Measurements from ENCODE around the gene ZNF101.

The ZNF101 gene
- 50.8 to 260 (median 107) reads per million in 9 experiments for total RNA-seq

- Mint-ChIP-seq H3K36me3 (ENCODE audit: insufficient read depth) (peaks cover 73% of the 10 kb centered on the region), H3K27ac (peak within 1 kb of the TSS; percentile 84 to 95), H3K27me3 (no peaks in the 10 kb centered on the region), H3K4me1 (ENCODE audit: low read depth in 2 of 2) (peaks cover 25 to 41% of the 10 kb centered on the region in 2 donors), H3K4me3 (peak within 1 kb of the TSS; percentile 80 to 98), H3K9me3 (no peaks in the 10 kb centered on the region)
- ATAC-seq (replicated peaks): peak; percentile 67
- peak; percentile 92 for DNase-seq
Measured at GRCh38 chr19:19668230-19669012, at the start of gene ZNF101. ZNF101 (plus strand) TSS chr19:19668839; CDS start chr19:19668964, 125 bp downstream.

GRCh38 chr19:19619181-19619848, 49.3 kb upstream of the ZNF101 start:
- ATAC-seq (replicated peaks): no peak
- Mint-ChIP-seq H3K27ac (peak overlapping the region; percentile 95), H3K9me3 (no peaks in the 10 kb centered on the region), H3K4me1 (ENCODE audit: low read depth in 2 of 2) (peaks cover 35 to 40% of the 10 kb centered on the region in 2 donors), H3K36me3 (ENCODE audit: insufficient read depth) (peaks cover 54% of the 10 kb centered on the region), H3K4me3 (peak overlapping the region; percentile 72 to 91), H3K27me3 (no peaks in the 10 kb centered on the region)
- no peak for DNase-seq

GRCh38 chr19:19619849-19620210, 48.8 kb upstream of the ZNF101 start:
- no peak for DNase-seq
- Mint-ChIP-seq H3K4me3 (no peak overlapping the region), H3K27me3 (no peaks in the 10 kb centered on the region), H3K36me3 (ENCODE audit: insufficient read depth) (peaks cover 49% of the 10 kb centered on the region), H3K27ac (peak overlapping the region; percentile 95), H3K4me1 (ENCODE audit: low read depth in 2 of 2) (peaks cover 31 to 35% of the 10 kb centered on the region in 2 donors), H3K9me3 (no peaks in the 10 kb centered on the region)
- ATAC-seq (replicated peaks): no peak

- no peaks in the 10 kb centered on the region for H3K9me3 Mint-ChIP-seq
- no peaks in the 10 kb centered on the region for H3K27me3 Mint-ChIP-seq
- peaks cover 28% of the 10 kb centered on the region in 2 donors for H3K4me1 Mint-ChIP-seq (ENCODE audit: low read depth in 2 of 2)
- H3K4me3 Mint-ChIP-seq: no peak overlapping the region
- ATAC-seq (replicated peaks): no peak
- DNase-seq: no peak
- no peak overlapping the region for H3K27ac Mint-ChIP-seq
- H3K36me3 Mint-ChIP-seq (ENCODE audit: insufficient read depth): peaks cover 38% of the 10 kb centered on the region
Measured at GRCh38 chr19:19623383-19623782, 45.3 kb upstream of the ZNF101 start.

- H3K9me3 Mint-ChIP-seq: no peaks in the 10 kb centered on the region
- no peak overlapping the region for H3K4me3 Mint-ChIP-seq
- H3K27ac Mint-ChIP-seq: no peak overlapping the region
- peaks cover 42% of the 10 kb centered on the region for H3K36me3 Mint-ChIP-seq (ENCODE audit: insufficient read depth)
- H3K4me1 Mint-ChIP-seq (ENCODE audit: low read depth in 2 of 2): peaks cover 21 to 26% of the 10 kb centered on the region in 2 donors
- no peak for ATAC-seq (replicated peaks)
- H3K27me3 Mint-ChIP-seq: no peaks in the 10 kb centered on the region
- DNase-seq: no peak
Measured at GRCh38 chr19:19624032-19624570, 44.5 kb upstream of the ZNF101 start.

GRCh38 chr19:19626516-19627472, 41.8 kb upstream of the ZNF101 start:
- Mint-ChIP-seq H3K4me3 (peak overlapping the region; percentile 86 to 90), H3K9me3 (no peaks in the 10 kb centered on the region), H3K27ac (peak overlapping the region; percentile 89 to 91), H3K27me3 (no peaks in the 10 kb centered on the region), H3K36me3 (ENCODE audit: insufficient read depth) (peaks cover 46% of the 10 kb centered on the region), H3K4me1 (ENCODE audit: low read depth in 2 of 2) (peaks cover 19 to 23% of the 10 kb centered on the region in 2 donors)
- DNase-seq: no peak
- ATAC-seq (replicated peaks): no peak

GRCh38 chr19:19627621-19628500, 40.8 kb upstream of the ZNF101 start, which contains the start of gene LPAR2:
LPAR2 (minus strand) TSS chr19:19628220; CDS start chr19:19627275, 945 bp downstream.
- Mint-ChIP-seq H3K36me3 (ENCODE audit: insufficient read depth) (peaks cover 52% of the 10 kb centered on the region), H3K27me3 (no peaks in the 10 kb centered on the region), H3K27ac (peak within 1 kb of the TSS; percentile 89 to 98), H3K9me3 (no peaks in the 10 kb centered on the region), H3K4me3 (peak within 1 kb of the TSS; percentile 86 to 90), H3K4me1 (ENCODE audit: low read depth in 2 of 2) (peaks cover 22 to 23% of the 10 kb centered on the region in 2 donors)
- DNase-seq: peak; percentile 65 to 80 (median 71)
- ATAC-seq (replicated peaks): peak; percentile 76

- peaks cover 57% of the 10 kb centered on the region for H3K36me3 Mint-ChIP-seq (ENCODE audit: insufficient read depth)
- DNase-seq: peak; percentile 36 to 63 (median 63)
- H3K27ac Mint-ChIP-seq: peak overlapping the region; percentile 89 to 98
- peak; percentile 64 for ATAC-seq (replicated peaks)
- peak overlapping the region; percentile 85 to 90 for H3K4me3 Mint-ChIP-seq
- no peaks in the 10 kb centered on the region for H3K27me3 Mint-ChIP-seq
- H3K4me1 Mint-ChIP-seq (ENCODE audit: low read depth in 2 of 2): peaks cover 26 to 29% of the 10 kb centered on the region in 2 donors
- H3K9me3 Mint-ChIP-seq: no peaks in the 10 kb centered on the region
Measured at GRCh38 chr19:19628501-19629134, 40.0 kb upstream of the ZNF101 start.

- Mint-ChIP-seq H3K27me3 (no peaks in the 10 kb centered on the region), H3K36me3 (ENCODE audit: insufficient read depth) (peaks cover 67% of the 10 kb centered on the region), H3K27ac (peak overlapping the region in 1 of 2 donors; percentile 98), H3K9me3 (no peaks in the 10 kb centered on the region), H3K4me3 (no peak overlapping the region), H3K4me1 (ENCODE audit: low read depth in 2 of 2) (peaks cover 29 to 35% of the 10 kb centered on the region in 2 donors)
- ATAC-seq (replicated peaks): no peak
- no peak for DNase-seq
Measured at GRCh38 chr19:19630062-19630414, 38.6 kb upstream of the ZNF101 start.

- Mint-ChIP-seq H3K9me3 (no peaks in the 10 kb centered on the region), H3K4me3 (no peak overlapping the region), H3K27me3 (no peaks in the 10 kb centered on the region), H3K27ac (no peak overlapping the region), H3K4me1 (ENCODE audit: low read depth in 2 of 2) (peaks cover 29 to 35% of the 10 kb centered on the region in 2 donors), H3K36me3 (ENCODE audit: insufficient read depth) (peaks cover 71% of the 10 kb centered on the region)
- no peak for DNase-seq
- ATAC-seq (replicated peaks): no peak
Measured at GRCh38 chr19:19630426-19630825, 38.2 kb upstream of the ZNF101 start.

- DNase-seq (no peak), ATAC-seq (replicated peaks) (no peak)
- no peak overlapping the region for H3K4me3 Mint-ChIP-seq
- no peaks in the 10 kb centered on the region for H3K9me3 Mint-ChIP-seq
- H3K4me1 Mint-ChIP-seq (ENCODE audit: low read depth in 2 of 2): peaks cover 24 to 36% of the 10 kb centered on the region in 2 donors
- H3K36me3 Mint-ChIP-seq (ENCODE audit: insufficient read depth): peaks cover 78% of the 10 kb centered on the region
- peak overlapping the region in 1 of 2 donors; percentile 59 for H3K27ac Mint-ChIP-seq
- H3K27me3 Mint-ChIP-seq: no peaks in the 10 kb centered on the region
Measured at GRCh38 chr19:19631346-19631745, 37.3 kb upstream of the ZNF101 start.

GRCh38 chr19:19632661-19633060, 36.0 kb upstream of the ZNF101 start:
- peaks cover 11 to 23% of the 10 kb centered on the region in 2 donors for H3K4me1 Mint-ChIP-seq (ENCODE audit: low read depth in 2 of 2)
- peaks cover 78% of the 10 kb centered on the region for H3K36me3 Mint-ChIP-seq (ENCODE audit: insufficient read depth)
- H3K27me3 Mint-ChIP-seq: no peaks in the 10 kb centered on the region
- H3K9me3 Mint-ChIP-seq: no peaks in the 10 kb centered on the region
- no peak for ATAC-seq (replicated peaks)
- peak overlapping the region; percentile 39 to 41 for H3K27ac Mint-ChIP-seq
- no peak overlapping the region for H3K4me3 Mint-ChIP-seq
- no peak for DNase-seq

Measured in effector memory CD8-positive, alpha-beta T cell (primary cell).